Muscle of arm (tissue), 12 donors: ENCODE data around the gene S1PR4. TPM values are rescaled to one million over a fixed set of nuclear protein-coding genes. Genes with fewer than 3 reads are reported as not detected.
"Not testable (repeated sequence)": the region's sequence is repeated elsewhere in the genome, so short reads cannot be mapped to it uniquely, and the experiment has no call there.

ENCODE experiments used
- DNase-seq: peaks from one replicate; pipeline ENCODE4 v3.0.0-alpha.2; 2013
- polyA plus RNA-seq, 12 donors: library from polyadenylated mRNA; unstranded; fragments of 120-200 nt; gene quantifications; one replicate each; pipeline ENCODE4 v1.2.1, GENCODE V29; 2013; ENCODE audit not compliant: insufficient read length in 12 of 12

The S1PR4 gene
- polyA plus RNA-seq, 12 donors = 0.12 to 1.7 (median 0.29) TPM; not detected in 2

GRCh38 chr19:3151563-3152418, 26.8 kb upstream of the S1PR4 start:
- DNase-seq = no peak

- DNase-seq = no peak
Measured at GRCh38 chr19:3152419-3152780, 26.2 kb upstream of the S1PR4 start.

- no peak for DNase-seq
Measured at GRCh38 chr19:3153286-3154230, 25.0 kb upstream of the S1PR4 start.

- not testable (repeated sequence) for DNase-seq
Measured at GRCh38 chr19:3154447-3154846, 24.1 kb upstream of the S1PR4 start.

DNA sequence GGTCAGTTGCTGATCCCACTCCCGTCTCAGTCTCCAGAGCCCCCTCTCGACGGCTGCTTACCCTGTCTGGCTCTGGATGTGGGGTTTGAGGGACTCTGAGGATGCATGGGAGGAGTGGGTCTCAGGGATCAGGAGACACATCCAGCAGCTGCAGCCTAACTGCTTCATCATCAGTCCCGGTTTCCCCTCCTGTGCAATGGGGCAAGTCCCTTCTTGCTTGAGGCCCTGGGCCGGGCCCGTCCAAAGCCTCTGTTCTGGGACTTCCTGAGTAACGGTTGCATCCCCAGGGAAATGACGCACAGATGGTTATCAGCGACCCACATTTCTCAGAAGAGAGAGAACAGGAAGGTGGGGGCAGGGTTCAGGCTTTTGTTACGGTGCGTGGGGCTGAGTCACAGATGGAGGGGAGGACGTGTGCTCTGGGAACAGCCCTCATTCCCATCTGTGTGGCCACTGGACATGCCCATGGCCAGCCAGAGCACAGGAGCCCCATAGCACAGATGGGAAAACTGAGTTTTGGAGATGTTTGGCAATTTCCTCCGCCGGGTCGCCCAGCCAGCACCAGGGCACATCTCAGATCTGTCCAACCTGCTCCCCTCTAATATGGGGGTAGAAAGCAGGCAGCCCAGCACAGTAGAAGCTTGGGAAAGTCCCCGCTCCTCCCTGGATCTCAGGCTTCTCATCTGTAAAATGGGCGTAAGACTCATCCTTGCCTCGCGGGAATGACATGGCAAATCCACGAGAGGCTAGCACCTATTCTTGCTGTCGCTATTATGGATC, 23.4 kb upstream of the S1PR4 start:
- no peak for DNase-seq

- no peak for DNase-seq
Measured at GRCh38 chr19:3157096-3157845, 21.3 kb upstream of the S1PR4 start.

- no peak for DNase-seq
Measured at GRCh38 chr19:3159565-3159964, 19.0 kb upstream of the S1PR4 start.

DNA sequence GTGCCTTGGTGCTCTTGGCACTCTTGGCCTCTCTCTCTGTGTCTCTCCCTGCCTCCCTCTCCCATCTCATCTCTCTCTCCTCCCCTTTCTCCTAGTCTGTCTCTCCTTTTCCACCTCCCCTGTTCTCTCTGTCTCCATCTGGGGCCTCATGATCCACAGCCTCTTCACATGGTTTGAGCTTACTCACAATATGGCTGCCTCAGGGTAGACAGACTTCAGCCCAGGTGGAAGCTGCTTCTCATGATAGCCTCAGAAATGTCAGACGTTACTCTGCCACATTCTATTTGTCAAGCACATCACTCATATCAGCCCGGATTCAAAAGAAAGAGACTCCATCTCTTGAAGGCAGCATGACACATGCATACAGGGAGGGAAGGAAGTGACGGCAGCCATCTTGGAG, 18.4 kb upstream of the S1PR4 start:
- no peak for DNase-seq

- DNase-seq = no peak
Measured at GRCh38 chr19:3161453-3161852, 17.1 kb upstream of the S1PR4 start.

DNA sequence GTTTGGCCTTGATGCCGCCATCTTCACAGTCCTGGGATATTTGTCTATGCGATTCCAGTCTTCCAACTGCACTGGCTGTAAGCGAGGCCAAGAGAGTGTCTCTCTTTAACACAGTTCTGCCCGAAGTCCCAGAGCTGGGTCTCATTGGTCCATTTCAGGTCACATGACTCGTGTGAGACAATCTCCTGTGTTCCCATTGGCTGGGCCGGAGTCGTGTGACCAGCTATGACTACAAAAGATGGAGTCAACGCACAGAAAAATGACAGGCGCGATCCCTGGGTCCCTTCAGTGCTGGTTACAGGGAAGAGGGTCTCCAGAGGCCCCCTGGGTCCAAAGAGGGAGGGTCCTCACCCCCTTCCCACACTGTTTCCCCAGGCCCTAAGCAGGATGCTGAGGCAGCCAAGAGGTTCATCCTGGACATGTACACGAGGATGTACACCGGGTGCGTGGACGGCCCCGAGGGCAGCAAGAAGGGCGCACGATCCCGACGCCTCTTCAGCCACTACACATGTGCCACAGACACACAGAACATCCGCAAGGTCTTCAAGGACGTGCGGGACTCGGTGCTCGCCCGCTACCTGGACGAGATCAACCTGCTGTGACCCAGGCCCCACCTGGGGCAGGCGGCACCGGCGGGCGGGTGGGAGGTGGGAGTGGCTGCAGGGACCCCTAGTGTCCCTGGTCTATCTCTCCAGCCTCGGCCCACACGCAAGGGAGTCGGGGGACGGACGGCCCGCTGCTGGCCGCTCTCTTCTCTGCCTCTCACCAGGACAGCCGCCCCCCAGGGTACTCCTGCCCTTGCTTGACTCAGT, 15.9 kb upstream of the S1PR4 start:
- DNase-seq = no peak

DNA sequence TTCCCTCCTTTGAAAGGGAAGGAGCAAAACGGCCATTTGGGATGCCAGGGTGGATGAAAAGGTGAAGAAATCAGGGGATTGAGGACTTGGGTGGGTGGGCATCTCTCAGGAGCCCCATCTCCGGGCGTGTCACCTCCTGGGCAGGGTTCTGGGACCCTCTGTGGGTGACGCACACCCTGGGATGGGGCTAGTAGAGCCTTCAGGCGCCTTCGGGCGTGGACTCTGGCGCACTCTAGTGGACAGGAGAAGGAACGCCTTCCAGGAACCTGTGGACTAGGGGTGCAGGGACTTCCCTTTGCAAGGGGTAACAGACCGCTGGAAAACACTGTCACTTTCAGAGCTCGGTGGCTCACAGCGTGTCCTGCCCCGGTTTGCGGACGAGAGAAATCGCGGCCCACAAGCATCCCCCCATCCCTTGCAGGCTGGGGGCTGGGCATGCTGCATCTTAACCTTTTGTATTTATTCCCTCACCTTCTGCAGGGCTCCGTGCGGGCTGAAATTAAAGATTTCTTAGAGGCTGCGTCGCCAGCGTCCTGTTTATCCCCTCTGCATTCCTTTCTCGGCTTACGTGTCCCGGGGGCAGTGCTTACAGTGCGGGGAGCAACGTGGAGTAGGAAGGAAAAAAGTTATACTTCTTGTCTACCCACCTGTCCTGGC, 15.2 kb upstream of the S1PR4 start:
- peak; percentile 57 for DNase-seq

- DNase-seq = no peak
Measured at GRCh38 chr19:3163943-3164342, 14.6 kb upstream of the S1PR4 start.

GRCh38 chr19:3167533-3168272, 10.9 kb upstream of the S1PR4 start:
- DNase-seq = no peak

- no peak for DNase-seq
Measured at GRCh38 chr19:3171894-3172672, 6.5 kb upstream of the S1PR4 start.

GRCh38 chr19:3172673-3173000, 5.9 kb upstream of the S1PR4 start:
- DNase-seq = not testable (repeated sequence)

GRCh38 chr19:3175781-3176714, 2.5 kb upstream of the S1PR4 start:
- no peak for DNase-seq
